GM21526 (cell line): ENCODE measurements around the gene CDCA4.

Experiments used
- ATAC-seq: cut with Tn5 transposase; IDR thresholded peaks from one replicate; pipeline ENCODE4 v1.9.1; 2021; ENCODE audit warnings: moderate library complexity; ENCODE audit not compliant: unreplicated experiment, low FRiP score

CDCA4 gene

DNA sequence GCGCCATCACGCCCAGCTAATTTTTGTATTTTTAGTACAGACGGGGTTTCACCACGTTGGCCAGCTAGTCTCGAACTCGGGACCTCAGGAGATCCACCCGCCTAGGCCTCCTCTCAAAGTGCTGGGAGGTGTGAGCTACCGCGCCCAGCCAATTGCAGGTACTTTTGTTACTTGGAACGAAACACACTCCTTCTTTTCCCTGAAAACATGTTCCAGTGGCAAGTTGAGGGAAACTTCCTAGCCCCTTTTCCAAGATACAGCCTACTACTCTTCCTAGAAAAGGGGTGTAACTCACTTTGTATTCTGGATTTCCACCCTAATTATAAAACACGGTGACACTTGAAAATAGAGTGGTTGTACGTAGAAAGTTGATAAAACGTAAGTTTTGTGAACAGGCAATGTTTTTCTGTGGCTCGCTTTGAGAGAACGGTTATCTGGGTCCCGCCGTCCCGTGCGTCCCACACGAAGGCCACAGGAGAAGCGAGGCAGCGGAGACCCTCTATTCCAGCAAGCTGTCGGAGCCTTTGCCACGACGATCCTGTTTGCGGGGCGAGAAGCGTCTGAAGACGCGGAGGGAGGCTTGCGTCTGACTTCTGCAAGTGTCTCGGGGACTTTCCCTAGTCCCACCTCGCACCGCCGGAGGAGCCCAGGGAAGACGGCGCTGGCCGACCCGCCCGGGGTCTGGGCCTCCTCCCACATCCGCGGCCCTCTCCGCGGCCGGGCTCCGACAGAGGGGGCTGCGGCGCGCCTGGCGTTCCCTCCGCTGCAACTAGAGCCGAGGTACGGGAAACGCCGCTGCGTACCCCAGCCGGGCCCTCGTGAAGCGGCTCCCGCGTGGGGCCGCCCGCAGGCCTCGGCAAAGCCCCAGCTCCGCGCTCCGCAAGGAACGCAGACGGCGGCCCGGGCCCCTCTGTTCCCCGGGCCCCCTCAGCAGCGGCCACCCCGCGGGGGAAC lies 745 bp downstream of the CDCA4 start:
- peak; percentile 21 for ATAC-seq

DNA sequence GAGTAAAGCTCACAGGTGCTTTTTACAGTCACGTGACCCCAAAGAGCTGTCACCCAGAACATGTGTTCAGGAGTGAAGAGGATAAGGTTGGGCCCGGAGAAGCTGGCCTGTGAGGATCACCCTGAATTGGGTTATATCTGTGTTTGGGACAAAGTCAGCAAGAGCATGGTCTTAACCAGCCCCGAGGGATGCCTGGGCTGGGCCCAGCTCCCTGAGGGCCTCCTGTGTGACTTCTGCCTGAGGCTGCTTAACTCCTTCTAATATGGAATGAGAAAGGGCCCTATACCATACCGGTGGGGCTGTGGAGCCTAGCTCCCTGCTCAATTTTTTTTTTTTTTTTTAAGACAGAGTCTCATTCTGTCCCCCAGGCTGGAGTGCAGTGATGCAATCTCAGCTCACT lies 2.5 kb downstream of the CDCA4 start:
- ATAC-seq = no peak

GRCh38 chr14:105015905-105016304 lies 5.0 kb downstream of the CDCA4 start:
- ATAC-seq = no peak

- no peak for ATAC-seq
Measured at GRCh38 chr14:105015242-105015641, 5.6 kb downstream of the CDCA4 start.

DNA sequence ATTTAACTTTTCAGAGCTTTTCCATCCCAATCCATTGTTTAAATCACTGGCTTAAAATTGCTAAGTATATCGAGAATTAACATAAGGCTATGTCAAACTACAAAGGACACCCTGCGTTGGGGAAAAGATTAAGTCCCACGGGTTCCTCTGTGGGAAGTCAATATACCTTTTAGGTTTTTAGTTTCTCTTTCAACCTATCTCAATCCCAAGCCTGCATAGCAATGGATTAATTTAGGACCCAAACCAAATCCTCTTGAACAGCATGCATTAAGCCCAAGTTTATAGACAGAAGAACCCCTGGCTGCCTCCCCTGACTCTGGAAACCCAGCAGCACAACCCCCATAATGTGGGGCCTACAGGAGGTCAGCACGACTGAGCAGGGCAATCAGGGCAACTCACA lies 6.3 kb downstream of the CDCA4 start:
- no peak for ATAC-seq

GRCh38 chr14:105014032-105014431 lies 6.9 kb downstream of the CDCA4 start:
- ATAC-seq = no peak

GRCh38 chr14:105013150-105013785 lies 7.6 kb downstream of the CDCA4 start:
- no peak for ATAC-seq

- ATAC-seq = no peak
Measured at GRCh38 chr14:105012171-105012985, 8.5 kb downstream of the CDCA4 start.

- ATAC-seq = no peak
Measured at GRCh38 chr14:105011312-105011990, 9.4 kb downstream of the CDCA4 start.

DNA sequence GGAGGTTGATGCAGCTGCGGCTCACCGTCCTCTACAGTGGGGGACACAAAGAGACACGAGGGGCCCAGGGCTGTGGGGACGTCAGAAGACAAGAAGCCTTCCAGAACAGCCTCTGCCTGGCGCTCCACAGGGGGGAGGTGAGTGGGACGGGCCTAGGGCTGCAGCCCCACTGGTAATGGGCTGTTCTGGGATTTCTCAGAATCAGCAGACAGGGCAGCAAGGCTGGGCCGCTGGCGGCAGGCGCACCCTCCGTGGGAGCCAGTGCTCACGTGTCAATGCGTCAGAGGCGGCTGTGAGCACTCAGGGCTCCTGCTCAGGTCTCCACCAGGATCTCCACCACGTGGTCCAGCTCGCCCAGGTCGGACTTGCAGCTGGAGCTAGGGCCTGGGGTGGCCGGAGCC lies 10.0 kb downstream of the CDCA4 start:
- ATAC-seq = no peak

GRCh38 chr14:105010106-105010505 lies 10.8 kb downstream of the CDCA4 start:
- no peak for ATAC-seq

DNA sequence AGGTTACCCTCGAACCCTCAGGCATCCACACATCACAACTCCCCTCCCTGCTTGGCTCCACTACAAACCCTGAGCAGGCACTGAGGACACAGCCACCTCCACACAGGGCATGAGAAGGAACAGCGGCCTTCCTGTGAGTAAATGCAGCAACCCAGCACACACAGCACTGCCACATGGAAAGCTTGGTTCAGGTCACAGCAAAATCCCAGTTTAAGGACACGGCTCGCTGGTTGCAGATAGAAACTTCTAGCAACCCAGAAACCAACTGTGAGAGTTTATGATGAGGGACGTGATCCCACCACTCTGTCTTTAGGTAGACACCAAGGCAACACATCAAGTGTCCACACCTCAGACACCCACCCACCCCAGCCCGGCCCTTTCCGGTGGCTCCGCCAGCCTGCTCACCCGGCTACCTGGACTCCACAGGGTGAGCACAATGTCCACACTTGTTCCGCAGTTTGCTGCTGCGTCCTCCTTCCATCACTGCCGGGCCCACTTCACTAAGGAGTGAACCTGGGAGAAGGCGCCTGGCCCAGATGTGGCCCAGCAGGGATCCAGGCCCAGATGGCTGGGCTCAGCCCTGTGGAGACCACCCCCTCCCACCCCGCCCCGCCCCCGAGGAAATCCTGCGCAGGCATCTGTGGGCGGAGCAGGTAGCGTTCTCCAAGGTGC lies 13.2 kb downstream of the CDCA4 start:
- no peak for ATAC-seq

- ATAC-seq = no peak
Measured at GRCh38 chr14:105006831-105007592, 13.9 kb downstream of the CDCA4 start.

DNA sequence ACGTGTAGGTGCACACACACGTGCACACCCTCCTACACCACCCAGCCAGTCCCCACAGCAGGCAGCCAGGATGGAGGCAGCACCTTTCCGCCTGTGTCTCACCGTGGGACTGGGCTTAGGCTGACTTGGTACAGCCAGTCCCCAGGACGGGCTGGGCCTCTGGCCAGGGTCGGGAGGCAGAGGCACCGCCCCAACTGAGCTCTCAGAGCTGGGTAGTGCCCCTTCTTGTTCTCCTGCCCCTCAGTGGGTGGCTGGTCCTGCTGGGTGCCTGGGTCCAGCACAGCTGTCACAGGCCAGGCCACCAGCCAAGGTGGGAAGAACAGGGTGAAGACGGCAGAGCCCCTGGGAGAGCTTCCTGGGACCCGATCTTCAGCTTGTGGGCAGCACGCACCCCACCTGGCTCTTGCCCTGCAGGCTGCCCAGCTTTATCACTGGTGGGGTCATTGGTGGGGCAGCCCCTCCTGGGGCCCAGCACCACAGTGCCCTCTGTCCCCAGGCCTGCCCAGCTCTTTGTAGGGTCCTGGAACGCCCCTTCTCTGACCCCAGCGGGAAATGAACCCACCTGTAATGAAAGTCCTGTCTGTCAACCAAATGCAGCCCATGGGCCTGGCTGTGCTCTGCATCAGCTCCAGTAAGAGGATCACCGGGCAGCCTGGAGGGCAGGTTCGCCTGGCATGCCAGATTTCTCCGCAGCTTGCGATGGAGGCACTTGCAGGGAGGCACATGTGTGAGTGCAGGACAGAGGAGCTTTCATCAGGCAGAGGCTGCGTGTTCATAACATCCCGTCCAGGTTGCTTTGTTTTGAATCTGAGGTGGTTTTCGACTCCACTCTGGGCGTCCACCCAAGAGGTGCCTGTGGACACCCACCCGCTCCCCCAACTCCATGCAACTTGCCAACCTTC lies 14.7 kb downstream of the CDCA4 start:
- no peak for ATAC-seq

DNA sequence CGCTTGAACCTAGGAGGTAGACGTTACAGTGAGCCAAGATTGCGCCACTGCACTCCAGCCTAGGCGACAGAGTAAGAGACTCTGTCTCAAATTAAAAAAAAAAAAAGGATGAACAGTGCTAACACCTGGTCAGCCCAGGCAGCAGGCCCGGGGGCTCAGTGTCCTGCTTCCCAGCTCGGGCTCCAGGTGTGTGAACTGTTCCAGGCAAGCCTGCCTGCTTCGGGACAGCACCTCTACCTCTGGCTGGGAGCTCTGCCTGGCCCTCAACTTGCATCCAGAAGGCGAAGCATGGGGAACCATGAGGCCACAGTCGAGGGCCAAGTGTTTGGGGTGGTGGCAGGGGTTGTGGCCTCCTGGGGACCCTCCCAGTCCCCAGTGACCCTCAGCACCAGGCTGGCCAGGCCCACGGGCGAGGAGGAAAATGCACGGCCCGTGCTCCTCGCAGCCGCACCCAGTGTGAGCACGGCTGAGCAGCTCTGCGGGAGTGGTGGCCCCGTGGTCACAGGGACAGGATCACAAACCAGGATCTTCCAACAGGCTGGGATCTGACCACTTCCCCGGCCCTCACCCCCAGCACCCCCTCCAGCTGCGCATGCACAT lies 15.5 kb downstream of the CDCA4 start:
- no peak for ATAC-seq

GRCh38 chr14:104999361-104999760 lies 21.5 kb downstream of the CDCA4 start:
- ATAC-seq = no peak

- ATAC-seq = no peak
Measured at GRCh38 chr14:104998801-104999200, 22.1 kb downstream of the CDCA4 start.

- ATAC-seq = no peak
Measured at GRCh38 chr14:104996483-104996882, 24.4 kb downstream of the CDCA4 start.
